Ovary (tissue), 3 donors: ENCODE results near the gene ZNF433.

Experiments
- POLR2A ChIP-seq: fragments of 450-650 bp; IDR thresholded peaks from one replicate; pipeline ENCODE4 v1.6.1; 2017; ENCODE audit warnings: antibody characterized with exemption, mild to moderate bottlenecking, moderate library complexity
- TF ChIP-seq, protein P1 (sequence below), 3 donors: fragments of 450-650 bp in 2 of 3; fragments of 200-600 bp in 1 of 3; IDR thresholded peaks; one replicate each; pipeline versions ENCODE4 v1.5.1 to v1.8.0; 2016 to 2022; ENCODE audit warnings: antibody characterized with exemption in 3 of 3, mild to moderate bottlenecking in 1 of 3
- donor health status: DM: no; HTN: no; CAD: no.

GRCh38 chr19:12043752-12044422 lies 8.4 kb upstream of the ZNF433 start:
- TF ChIP-seq, protein P1, sequence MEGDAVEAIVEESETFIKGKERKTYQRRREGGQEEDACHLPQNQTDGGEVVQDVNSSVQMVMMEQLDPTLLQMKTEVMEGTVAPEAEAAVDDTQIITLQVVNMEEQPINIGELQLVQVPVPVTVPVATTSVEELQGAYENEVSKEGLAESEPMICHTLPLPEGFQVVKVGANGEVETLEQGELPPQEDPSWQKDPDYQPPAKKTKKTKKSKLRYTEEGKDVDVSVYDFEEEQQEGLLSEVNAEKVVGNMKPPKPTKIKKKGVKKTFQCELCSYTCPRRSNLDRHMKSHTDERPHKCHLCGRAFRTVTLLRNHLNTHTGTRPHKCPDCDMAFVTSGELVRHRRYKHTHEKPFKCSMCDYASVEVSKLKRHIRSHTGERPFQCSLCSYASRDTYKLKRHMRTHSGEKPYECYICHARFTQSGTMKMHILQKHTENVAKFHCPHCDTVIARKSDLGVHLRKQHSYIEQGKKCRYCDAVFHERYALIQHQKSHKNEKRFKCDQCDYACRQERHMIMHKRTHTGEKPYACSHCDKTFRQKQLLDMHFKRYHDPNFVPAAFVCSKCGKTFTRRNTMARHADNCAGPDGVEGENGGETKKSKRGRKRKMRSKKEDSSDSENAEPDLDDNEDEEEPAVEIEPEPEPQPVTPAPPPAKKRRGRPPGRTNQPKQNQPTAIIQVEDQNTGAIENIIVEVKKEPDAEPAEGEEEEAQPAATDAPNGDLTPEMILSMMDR (IDR thresholded peaks at IDR 0.05): no peak
- no peak for TF ChIP-seq POLR2A
